Vagina (tissue), 2 donors: ENCODE data around the gene SRGAP2B.
"Not testable (repeated sequence)": the region's sequence is repeated elsewhere in the genome, so short reads cannot be mapped to it uniquely, and the experiment has no call there.

ENCODE experiments used
- CTCF ChIP-seq, 3 experiments: fragments of 450-650 bp in 2 of 3; fragments of 200-600 bp in 1 of 3; sonication (generic) in 1 of 3; IDR thresholded peaks; one replicate each; pipeline ENCODE4 v1.5.1; 2017 to 2019; ENCODE audit warnings: antibody characterized with exemption in 3 of 3, mild to moderate bottlenecking in 2 of 3, moderate library complexity in 2 of 3
- POLR2AphosphoS5 ChIP-seq, 2 donors: sonication (generic); formaldehyde crosslinking; IDR thresholded peaks; one replicate each; pipeline ENCODE4 v1.9.0; 2017; ENCODE audit warnings: antibody characterized with exemption in 2 of 2, mild to moderate bottlenecking in 2 of 2, low read depth in 1 of 2; ENCODE audit not compliant: insufficient read depth in 1 of 2

GRCh38 chr1:144893062-144893461, 202.1 kb downstream of the SRGAP2B start:
- TF ChIP-seq CTCF (IDR thresholded peaks at IDR 0.05); POLR2AphosphoS5 (IDR thresholded peaks at IDR 0.05; ENCODE audit: insufficient read depth in 1 of 2, low read depth in 1 of 2): not testable (repeated sequence)
